CD14-positive monocyte (primary cell): ENCODE measurements around the gene CACNA1C. TPM values are rescaled to one million over a fixed set of nuclear protein-coding genes. Genes with fewer than 3 reads are reported as not detected.
A peak's percentile ranks its signal among the peaks of the same experiment; 100 is the strongest.

Experiments
- DNase-seq, 3 donors: peaks; one replicate each; pipeline ENCODE4 v3.0.0-alpha.2; 2011 to 2022
- H2AFZ ChIP-seq: 2 replicates; pipeline ENCODE4 v1.6.0; 2012; ENCODE audit warnings: mild to moderate bottlenecking, low read depth, low read length, inconsistent platforms; ENCODE audit not compliant: insufficient read depth, poor library complexity, severe bottlenecking
- H3K27ac ChIP-seq, 2 donors: 1 replicate in 1 of 2; 2 replicates in 1 of 2; pipeline ENCODE4 v1.5.1; 2012 to 2013; ENCODE audit warnings: low read length in 2 of 2, control low read depth in 1 of 2, inconsistent platforms in 1 of 2, low read depth in 1 of 2, mild to moderate bottlenecking in 1 of 2
- H3K27me3 ChIP-seq, 2 donors: one replicate each; pipeline versions ENCODE4 v1.6.0 to v1.6.1; 2011 to 2013; ENCODE audit warnings: low read length in 2 of 2; ENCODE audit not compliant: control insufficient read depth in 2 of 2, insufficient read depth in 2 of 2
- H3K36me3 ChIP-seq, 2 donors: replicated peaks in 1 of 2; 1 replicate in 1 of 2; 2 replicates in 1 of 2; pipeline versions ENCODE4 v1.5.1 to v1.6.1; 2012 to 2013; ENCODE audit warnings: low read length in 2 of 2, control low read depth in 1 of 2, inconsistent platforms in 1 of 2, mild to moderate bottlenecking in 1 of 2; ENCODE audit not compliant: insufficient read depth in 2 of 2, control insufficient read depth in 1 of 2
- H3K4me1 ChIP-seq, 2 donors: 1 replicate in 1 of 2; 2 replicates in 1 of 2; pipeline versions ENCODE4 v1.5.1 to v1.6.1; 2012 to 2013; ENCODE audit warnings: low read length in 2 of 2, control low read depth in 1 of 2, inconsistent platforms in 1 of 2, mild to moderate bottlenecking in 1 of 2, moderate library complexity in 1 of 2; ENCODE audit not compliant: insufficient read depth in 2 of 2, control insufficient read depth in 1 of 2
- H3K4me2 ChIP-seq: replicated peaks from 2 replicates; pipeline ENCODE3; 2012; ENCODE audit warnings: low read length, moderate library complexity, mild to moderate bottlenecking; ENCODE audit not compliant: poor library complexity, severe bottlenecking; ENCODE audit errors: extremely low read depth
- H3K4me3 ChIP-seq, 3 experiments: fragments of 200-600 bp in 1 of 3; sonication (generic) in 1 of 3; replicated peaks in 1 of 3; 1 replicate in 2 of 3; 2 replicates in 1 of 3; pipeline ENCODE4 v1.5.1; 2011 to 2013; ENCODE audit warnings: low read length in 3 of 3, mild to moderate bottlenecking in 3 of 3, control low read depth in 2 of 3, low read depth in 2 of 3, inconsistent platforms in 1 of 3, moderate library complexity in 1 of 3
- H3K79me2 ChIP-seq: 2 replicates; pipeline ENCODE4 v1.6.0; 2012; ENCODE audit warnings: mild to moderate bottlenecking, control low read depth, inconsistent platforms, low read length, moderate library complexity; ENCODE audit not compliant: insufficient read depth
- H3K9ac ChIP-seq: 2 replicates; pipeline ENCODE4 v1.6.0; 2017; ENCODE audit warnings: low read length, mild to moderate bottlenecking; ENCODE audit not compliant: insufficient read depth, poor library complexity, severe bottlenecking
- H3K9me3 ChIP-seq, 2 donors: replicated peaks in 1 of 2; 1 replicate in 1 of 2; 2 replicates in 1 of 2; pipeline versions ENCODE4 v1.5.1 to v1.6.1; 2012 to 2013; ENCODE audit warnings: low read length in 2 of 2, control low read depth in 1 of 2; ENCODE audit not compliant: control insufficient read depth in 1 of 2, insufficient read depth in 1 of 2
- H4K20me1 ChIP-seq: 2 replicates; pipeline ENCODE4 v1.6.0; 2012; ENCODE audit warnings: mild to moderate bottlenecking, low read length, control low read depth, moderate library complexity; ENCODE audit not compliant: insufficient read depth
- H3K27ac Mint-ChIP-seq, 7 donors: one replicate each; pipeline ENCODE4 v1.8.0; 2020; ENCODE audit warnings: mild to moderate bottlenecking in 7 of 7, mixed read lengths in 7 of 7, moderate library complexity in 6 of 7, inconsistent platforms in 2 of 7
- H3K27me3 Mint-ChIP-seq, 3 donors: one replicate each; pipeline ENCODE4 v1.8.0; 2021 to 2022; ENCODE audit warnings: low read depth in 3 of 3, mild to moderate bottlenecking in 3 of 3, mixed read lengths in 3 of 3, moderate library complexity in 3 of 3, inconsistent platforms in 1 of 3
- H3K36me3 Mint-ChIP-seq, 2 donors: one replicate each; pipeline ENCODE4 v1.8.0; 2020; ENCODE audit warnings: mixed read lengths in 2 of 2, inconsistent platforms in 1 of 2, mild to moderate bottlenecking in 1 of 2
- H3K4me1 Mint-ChIP-seq: one replicate; pipeline ENCODE4 v1.8.0; 2020; ENCODE audit warnings: mild to moderate bottlenecking, mixed read lengths
- H3K4me3 Mint-ChIP-seq, 2 donors: one replicate each; pipeline ENCODE4 v1.8.0; 2020; ENCODE audit warnings: mild to moderate bottlenecking in 2 of 2, mixed read lengths in 2 of 2, moderate library complexity in 1 of 2
- H3K9me3 Mint-ChIP-seq, 7 donors: one replicate each; pipeline ENCODE4 v1.8.0; 2020 to 2022; ENCODE audit warnings: mixed read lengths in 7 of 7, mild to moderate bottlenecking in 6 of 7, moderate library complexity in 6 of 7, inconsistent platforms in 2 of 7
- WGBS: methylation state at CpG from one replicate; pipeline ENCODE4 v1.1.5; 2013; ENCODE audit warnings: missing lambda C conversion rate; ENCODE audit not compliant: insufficient coverage; 5-methylcytosine and 5-hydroxymethylcytosine counted together
- intact Hi-C, 2 donors: fragments of 100-400 bp; cut with micrococcal nuclease; formaldehyde crosslinking; loops; one replicate each; pipeline versions ENCODE4 v1.15.0 to v1.15.1; 2023
- polyA plus RNA-seq, 3 donors: library from polyadenylated mRNA; depleted of rRNA in 1 of 3; unstranded in 2 of 3; stranded (reverse) in 1 of 3; fragments of 300-500 nt in 2 of 3; fragments of >200 nt in 1 of 3; fragmentation: Illumina TruSeq in 2 of 3; gene quantifications; 1 replicate in 2 of 3; 2 replicates in 1 of 3; pipeline ENCODE4 v1.2.3, GENCODE V29; 2012 to 2021
- TF ChIP-seq, protein P1 (sequence below): fragments of 200-600 bp; IDR thresholded peaks from one replicate; pipeline ENCODE4 v1.8.0; 2022; ENCODE audit warnings: antibody characterized with exemption, mild to moderate bottlenecking

CACNA1C gene
- polyA plus RNA-seq, 3 donors, result not detected

DNA sequence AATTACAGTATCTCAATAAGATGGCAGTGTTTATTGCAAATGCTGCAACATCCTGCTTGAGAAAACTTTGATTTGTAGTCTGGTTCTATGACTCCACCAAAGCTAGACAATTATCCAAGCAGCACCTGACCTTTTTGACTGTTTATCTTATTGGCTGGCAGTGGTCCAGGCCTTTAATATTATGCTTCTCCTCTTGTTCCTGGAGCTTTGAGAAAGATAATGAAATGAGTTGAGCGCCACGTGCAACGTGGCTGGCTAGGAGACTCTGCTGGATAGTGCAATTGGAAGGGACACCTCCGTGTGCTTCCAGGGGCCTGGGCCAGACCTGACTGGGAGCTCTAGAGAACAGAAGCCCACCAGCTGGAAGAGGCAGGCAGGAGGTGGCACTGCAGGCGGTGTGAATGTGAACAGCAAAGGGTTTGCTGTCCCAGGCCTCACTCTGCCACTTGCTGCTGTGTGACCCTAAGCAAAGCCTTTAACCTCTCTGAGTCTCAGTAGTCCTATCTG, 349.3 kb downstream of the CACNA1C start:
- no peak for DNase-seq
- Mint-ChIP-seq H3K27ac (no peak overlapping the region), H3K4me1 (peaks cover 7% of the 10 kb centered on the region), H3K9me3 (no peaks in the 10 kb centered on the region), H3K27me3 (peaks cover 0 to 9% (median 3%) of the 10 kb centered on the region in 3 donors), H3K4me3 (no peak overlapping the region), H3K36me3 (no peaks in the 10 kb centered on the region)
- no peak overlapping the region for H3K4me3 ChIP-seq
- H3K27me3 ChIP-seq, result no peaks in the 10 kb centered on the region
- H3K9ac ChIP-seq, result no peak overlapping the region
- H3K9me3 ChIP-seq, result no peaks in the 10 kb centered on the region
- H3K79me2 ChIP-seq, result no peaks in the 10 kb centered on the region
- WGBS, result 89% methylated on average over 5 of the region's 5 CpGs
- H4K20me1 ChIP-seq, result no peaks in the 10 kb centered on the region
- TF ChIP-seq, protein P1, sequence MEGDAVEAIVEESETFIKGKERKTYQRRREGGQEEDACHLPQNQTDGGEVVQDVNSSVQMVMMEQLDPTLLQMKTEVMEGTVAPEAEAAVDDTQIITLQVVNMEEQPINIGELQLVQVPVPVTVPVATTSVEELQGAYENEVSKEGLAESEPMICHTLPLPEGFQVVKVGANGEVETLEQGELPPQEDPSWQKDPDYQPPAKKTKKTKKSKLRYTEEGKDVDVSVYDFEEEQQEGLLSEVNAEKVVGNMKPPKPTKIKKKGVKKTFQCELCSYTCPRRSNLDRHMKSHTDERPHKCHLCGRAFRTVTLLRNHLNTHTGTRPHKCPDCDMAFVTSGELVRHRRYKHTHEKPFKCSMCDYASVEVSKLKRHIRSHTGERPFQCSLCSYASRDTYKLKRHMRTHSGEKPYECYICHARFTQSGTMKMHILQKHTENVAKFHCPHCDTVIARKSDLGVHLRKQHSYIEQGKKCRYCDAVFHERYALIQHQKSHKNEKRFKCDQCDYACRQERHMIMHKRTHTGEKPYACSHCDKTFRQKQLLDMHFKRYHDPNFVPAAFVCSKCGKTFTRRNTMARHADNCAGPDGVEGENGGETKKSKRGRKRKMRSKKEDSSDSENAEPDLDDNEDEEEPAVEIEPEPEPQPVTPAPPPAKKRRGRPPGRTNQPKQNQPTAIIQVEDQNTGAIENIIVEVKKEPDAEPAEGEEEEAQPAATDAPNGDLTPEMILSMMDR, result no peak
- H3K4me1 ChIP-seq, result no peaks in the 10 kb centered on the region
- no peaks in the 10 kb centered on the region for H3K36me3 ChIP-seq
- no peak overlapping the region for H2AFZ ChIP-seq
- intact Hi-C loops, result loop anchor here in 1 of 2 donors (10.0 kb wide), 1 partner anchor 173 kb away; no protein-coding TSS in a partner anchor
- H3K27ac ChIP-seq, result no peak overlapping the region
- no peak overlapping the region for H3K4me2 ChIP-seq

DNA sequence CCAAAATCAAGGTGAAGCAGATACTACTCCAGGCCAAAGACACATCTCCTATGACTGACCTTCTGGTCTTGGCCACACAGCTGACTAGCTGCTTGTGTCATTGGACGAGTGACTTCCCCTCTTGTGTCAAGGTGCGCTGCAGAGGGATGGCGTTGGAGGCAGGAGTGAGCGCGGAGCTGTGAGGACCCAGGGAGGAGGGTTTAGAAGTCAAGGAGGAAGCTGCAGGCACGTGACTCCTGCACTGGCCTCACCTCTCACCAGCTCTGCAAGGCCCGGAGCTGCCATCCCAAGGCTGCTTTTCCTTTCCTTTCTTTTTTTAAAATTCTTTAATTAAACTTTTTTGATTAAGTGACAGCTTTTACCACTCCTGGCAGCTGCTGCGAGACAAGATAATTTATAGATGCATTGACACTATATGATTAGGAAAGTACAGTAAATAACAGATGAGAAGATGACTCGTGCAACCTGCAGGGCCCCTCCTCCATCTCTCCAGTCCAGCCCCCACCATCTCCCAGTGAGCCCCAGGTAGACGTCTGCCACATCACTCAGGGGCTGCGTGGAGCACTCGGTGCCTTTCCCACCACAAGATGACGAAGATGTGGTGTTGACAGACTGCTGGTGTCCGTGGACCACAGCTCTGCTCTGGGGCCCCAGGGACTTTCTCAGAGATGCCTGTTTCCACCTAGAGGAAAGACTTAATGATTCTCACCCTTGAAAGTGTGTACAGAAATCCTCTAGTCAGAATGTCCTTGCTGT, 350.6 kb downstream of the CACNA1C start:
- Histone ChIP-seq H2AFZ (no peak overlapping the region), H3K4me1 (no peaks in the 10 kb centered on the region), H3K27me3 (no peaks in the 10 kb centered on the region), H3K9ac (no peak overlapping the region), H3K4me2 (no peak overlapping the region), H3K4me3 (no peak overlapping the region), H3K9me3 (no peaks in the 10 kb centered on the region), H3K27ac (no peak overlapping the region), H4K20me1 (no peaks in the 10 kb centered on the region), H3K79me2 (no peaks in the 10 kb centered on the region), H3K36me3 (no peaks in the 10 kb centered on the region)
- WGBS, result 84% methylated on average over 5 of the region's 14 CpGs
- peak overlapping the region in 1 of 7 donors; percentile 67 for H3K27ac Mint-ChIP-seq
- H3K36me3 Mint-ChIP-seq, result no peaks in the 10 kb centered on the region
- DNase-seq, result peak in 1 of 3 donors; percentile 16
- H3K9me3 Mint-ChIP-seq, result no peaks in the 10 kb centered on the region
- peaks cover 0 to 9% (median 3%) of the 10 kb centered on the region in 3 donors for H3K27me3 Mint-ChIP-seq
- TF ChIP-seq, protein P1, result no peak
- H3K4me3 Mint-ChIP-seq, result no peak overlapping the region
- H3K4me1 Mint-ChIP-seq, result peaks cover 7% of the 10 kb centered on the region
- intact Hi-C loops, result loop anchor here in 1 of 2 donors (10.0 kb wide), 1 partner anchor 171 kb away; no protein-coding TSS in a partner anchor
